AG09309 (cell line): ENCODE data around the gene IQSEC3.

ENCODE experiments used
- DNase-seq: peaks from one replicate; pipeline ENCODE4 v3.0.0-alpha.2; 2010; ENCODE audit warnings: low read depth
- H3K4me3 ChIP-seq: 2 replicates; pipeline ENCODE4 v1.5.1; 2011; ENCODE audit warnings: mild to moderate bottlenecking, low read depth, low read length, moderate library complexity; ENCODE audit not compliant: control insufficient read depth
- TF ChIP-seq, protein P1 (sequence below): IDR thresholded peaks from 2 replicates; pipeline ENCODE4 v1.5.1; 2011; ENCODE audit warnings: mild to moderate bottlenecking, low read depth, low read length, inconsistent platforms; ENCODE audit not compliant: insufficient read depth, control insufficient read depth; ENCODE audit errors: missing control alignments

IQSEC3 gene

DNA sequence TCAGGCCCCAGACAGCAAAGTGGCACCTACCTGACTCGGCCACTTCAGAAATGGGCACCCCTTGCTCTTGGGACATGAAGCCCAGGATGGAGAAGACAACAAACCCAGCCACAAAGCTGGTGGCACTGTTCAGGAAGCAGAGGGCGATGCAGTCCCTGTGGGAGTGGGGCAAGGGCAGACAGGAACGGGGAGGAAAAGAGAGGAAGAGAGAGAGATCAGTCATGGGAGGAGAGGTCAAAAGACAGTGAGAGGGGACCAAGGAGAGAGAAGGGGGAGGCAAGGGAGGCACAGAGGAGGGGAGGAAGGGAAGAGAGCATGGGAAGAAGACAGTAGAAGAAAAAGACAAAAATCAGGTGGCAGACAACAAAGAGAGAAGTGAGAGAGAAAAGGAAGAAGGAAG is 130.8 kb downstream of the IQSEC3 start:
- no peak overlapping the region for H3K4me3 ChIP-seq
- TF ChIP-seq, protein P1, sequence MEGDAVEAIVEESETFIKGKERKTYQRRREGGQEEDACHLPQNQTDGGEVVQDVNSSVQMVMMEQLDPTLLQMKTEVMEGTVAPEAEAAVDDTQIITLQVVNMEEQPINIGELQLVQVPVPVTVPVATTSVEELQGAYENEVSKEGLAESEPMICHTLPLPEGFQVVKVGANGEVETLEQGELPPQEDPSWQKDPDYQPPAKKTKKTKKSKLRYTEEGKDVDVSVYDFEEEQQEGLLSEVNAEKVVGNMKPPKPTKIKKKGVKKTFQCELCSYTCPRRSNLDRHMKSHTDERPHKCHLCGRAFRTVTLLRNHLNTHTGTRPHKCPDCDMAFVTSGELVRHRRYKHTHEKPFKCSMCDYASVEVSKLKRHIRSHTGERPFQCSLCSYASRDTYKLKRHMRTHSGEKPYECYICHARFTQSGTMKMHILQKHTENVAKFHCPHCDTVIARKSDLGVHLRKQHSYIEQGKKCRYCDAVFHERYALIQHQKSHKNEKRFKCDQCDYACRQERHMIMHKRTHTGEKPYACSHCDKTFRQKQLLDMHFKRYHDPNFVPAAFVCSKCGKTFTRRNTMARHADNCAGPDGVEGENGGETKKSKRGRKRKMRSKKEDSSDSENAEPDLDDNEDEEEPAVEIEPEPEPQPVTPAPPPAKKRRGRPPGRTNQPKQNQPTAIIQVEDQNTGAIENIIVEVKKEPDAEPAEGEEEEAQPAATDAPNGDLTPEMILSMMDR = no peak
- no peak for DNase-seq

DNA sequence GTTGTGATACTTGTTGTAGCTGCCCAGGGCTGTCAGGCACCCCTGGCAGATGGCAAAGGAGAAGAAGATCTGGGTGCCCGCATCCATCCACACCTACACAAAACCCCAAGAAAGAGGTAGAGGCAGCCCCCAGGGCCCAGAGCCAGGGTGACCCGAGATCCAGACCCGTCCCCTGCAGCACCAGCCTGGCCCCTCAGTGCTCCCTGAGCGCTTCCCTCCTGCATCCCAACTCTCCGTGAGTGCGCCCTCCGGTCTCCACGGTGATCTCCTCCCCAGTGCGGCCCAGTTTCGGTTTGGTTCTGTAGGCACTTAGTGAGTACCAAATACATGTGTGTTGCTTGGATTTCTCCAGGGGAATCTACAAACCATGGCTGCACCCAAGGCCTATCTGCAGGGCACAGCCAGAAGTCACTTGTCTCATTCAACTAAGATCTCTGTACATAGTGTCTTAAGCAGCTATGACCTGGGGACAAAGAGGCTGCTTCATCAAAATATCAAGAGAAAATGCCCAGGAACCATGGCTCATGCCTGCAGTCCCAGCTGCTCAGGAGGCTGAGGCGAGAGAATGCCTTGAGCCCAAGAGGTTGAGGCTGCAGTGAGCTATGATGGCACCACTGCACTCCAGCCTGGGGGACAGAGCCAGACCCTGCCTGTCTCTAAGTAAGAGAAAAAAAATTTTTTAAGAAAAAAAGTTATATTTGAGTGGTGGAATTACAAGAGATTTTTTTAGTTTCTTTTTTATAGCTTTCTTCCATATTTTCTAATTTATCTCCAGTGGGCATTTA is 131.5 kb downstream of the IQSEC3 start:
- no peak for DNase-seq
- TF ChIP-seq, protein P1 = no peak
- H3K4me3 ChIP-seq = no peak overlapping the region

- no peak overlapping the region for H3K4me3 ChIP-seq
- TF ChIP-seq, protein P1 = no peak
- DNase-seq = no peak
Measured at GRCh38 chr12:198705-199104, 132.1 kb downstream of the IQSEC3 start.

DNA sequence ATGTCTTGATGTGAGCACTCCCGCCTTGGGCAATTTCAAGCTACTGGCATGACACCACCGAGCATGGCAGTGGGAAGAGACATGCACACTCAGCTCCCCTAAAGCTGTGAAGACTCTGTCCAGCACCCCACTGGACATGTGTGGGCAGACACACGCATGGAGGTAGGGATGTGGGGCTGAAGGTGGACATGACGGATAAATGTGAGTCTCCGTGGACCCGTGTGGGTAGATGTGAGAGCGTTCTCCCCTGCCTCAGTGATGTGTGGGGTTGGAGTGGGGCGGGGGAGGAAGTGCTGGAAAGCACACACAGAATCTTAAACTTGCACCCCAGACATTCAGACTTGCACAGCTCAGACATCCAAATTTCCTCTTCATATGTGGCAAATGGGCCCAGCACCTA is 134.8 kb downstream of the IQSEC3 start:
- no peak for DNase-seq
- TF ChIP-seq, protein P1 = no peak
- H3K4me3 ChIP-seq = no peak overlapping the region

DNA sequence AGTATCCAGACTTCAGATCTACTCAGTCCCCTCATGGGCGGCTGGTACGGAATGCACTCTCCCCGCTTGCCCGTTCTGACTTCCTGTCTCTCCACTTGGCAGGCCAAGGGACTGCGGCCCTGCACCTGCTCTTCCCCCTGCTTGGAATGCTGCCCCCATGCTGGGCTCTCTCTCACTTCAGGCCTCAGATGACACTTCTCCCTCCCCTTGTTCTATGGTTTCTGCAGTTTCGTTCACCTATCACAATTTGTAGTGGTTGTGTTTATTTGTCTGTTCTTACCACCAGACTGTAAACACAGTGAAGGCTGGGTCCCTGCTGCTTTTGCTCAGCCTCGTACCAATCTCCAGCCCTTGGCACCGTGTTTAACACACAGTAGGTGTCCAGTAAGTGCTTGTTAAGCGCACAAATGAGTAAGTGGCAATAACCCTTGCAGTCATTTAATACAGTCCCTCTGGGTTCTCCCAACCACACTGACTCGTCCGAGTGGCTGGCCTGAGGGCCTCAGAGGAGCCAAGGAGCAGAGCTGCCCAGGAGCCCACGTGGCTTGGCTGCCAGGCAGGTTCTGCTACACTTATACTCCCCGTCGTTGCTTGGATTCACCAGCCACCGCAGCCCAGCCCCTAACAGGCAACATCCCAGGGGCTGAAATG is 135.6 kb downstream of the IQSEC3 start:
- H3K4me3 ChIP-seq = no peak overlapping the region
- TF ChIP-seq, protein P1 = no peak
- no peak for DNase-seq

DNA sequence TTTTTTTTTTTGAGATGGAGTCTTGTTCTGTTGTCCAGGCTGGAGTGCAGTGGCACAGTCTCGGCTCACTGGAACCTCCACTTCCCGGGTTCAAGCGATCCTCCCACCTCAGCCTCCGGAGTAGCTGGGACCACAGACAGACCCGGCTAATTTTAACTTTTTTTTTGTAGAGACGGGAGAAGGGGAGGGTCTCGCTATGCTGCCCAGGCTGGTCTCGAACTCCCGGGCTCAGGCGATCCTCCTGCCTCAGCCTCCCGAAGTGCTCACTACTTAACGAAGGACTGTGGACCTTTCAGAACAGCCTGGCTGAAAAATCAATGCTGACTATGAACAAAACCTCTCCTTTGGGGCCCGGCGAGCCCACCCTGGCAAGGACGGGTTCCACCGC is 136.5 kb downstream of the IQSEC3 start:
- no peak for DNase-seq
- no peak overlapping the region for H3K4me3 ChIP-seq
- TF ChIP-seq, protein P1 = no peak
